ENCODE data around the gene TBL1Y.

The TBL1Y gene

GRCh38 chrY:7094365-7094764, 183.9 kb downstream of the TBL1Y start:
- no peak for DNase-seq

DNA sequence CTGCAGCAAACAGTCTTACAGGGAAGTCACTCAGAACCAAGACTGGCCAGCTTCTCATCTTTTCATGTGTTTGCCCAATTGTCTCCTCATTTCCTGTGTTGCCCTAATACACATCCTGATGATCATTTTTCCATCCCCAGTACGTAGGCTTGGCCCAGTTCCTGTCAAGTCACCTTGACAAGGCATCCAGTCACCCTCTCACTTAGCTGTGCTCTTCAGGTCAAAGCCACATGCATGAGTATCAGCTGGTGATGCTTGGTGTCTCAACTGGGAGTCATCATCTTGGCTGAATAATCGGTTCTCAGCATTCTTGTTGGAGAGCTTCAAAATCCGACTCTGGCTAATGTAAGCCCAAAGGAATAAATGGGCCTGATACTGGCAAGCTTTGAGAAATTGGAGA, 186.5 kb downstream of the TBL1Y start:
- no peak for DNase-seq

DNA sequence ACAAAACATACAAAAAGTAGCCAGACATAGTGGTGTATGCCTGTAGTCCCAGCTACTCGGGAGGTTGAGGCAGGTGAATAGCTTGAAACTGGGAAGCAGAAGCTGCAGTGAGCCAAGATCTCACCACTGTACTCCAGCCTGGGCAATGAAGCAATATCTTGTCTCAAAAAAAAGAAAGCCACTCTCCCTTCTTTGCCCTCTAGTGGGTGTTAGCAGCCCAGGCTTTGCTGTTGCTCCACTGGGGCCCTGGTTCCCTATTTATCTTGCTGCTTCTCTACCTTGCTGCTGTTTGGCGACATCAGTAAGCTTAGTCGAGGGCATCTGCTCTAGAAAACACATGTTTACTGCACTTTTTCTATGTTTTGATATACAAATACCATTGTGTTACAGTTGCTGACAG, 189.2 kb downstream of the TBL1Y start:
- no peak for DNase-seq

GRCh38 chrY:7102680-7103079, 192.2 kb downstream of the TBL1Y start:
- no peak for DNase-seq

- DNase-seq: no peak
These were observed 196.7 kb downstream of the TBL1Y start for GRCh38 chrY:7107179-7107578.

GRCh38 chrY:7110086-7110485, 199.6 kb downstream of the TBL1Y start:
- DNase-seq: no peak

GRCh38 chrY:7115871-7116270, 205.4 kb downstream of the TBL1Y start:
- no peak for DNase-seq

DNA sequence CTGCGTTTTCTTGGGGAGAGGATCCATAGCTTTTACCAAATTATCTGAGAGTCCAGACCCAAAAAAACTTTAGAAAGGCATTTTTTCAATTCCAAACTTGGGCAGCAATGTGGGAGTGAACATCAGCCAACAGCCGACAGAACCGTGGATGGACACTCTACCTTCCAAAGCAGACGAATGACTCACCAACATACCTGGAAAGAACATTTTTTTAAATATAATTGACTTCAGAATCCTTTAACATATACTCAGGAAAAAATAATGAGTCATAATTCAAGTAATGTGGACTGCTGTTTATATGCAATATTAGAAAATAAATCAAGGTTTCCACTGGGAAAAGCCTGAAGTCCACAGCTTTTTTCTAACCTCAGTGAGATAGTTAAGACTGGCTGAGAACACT, 211.7 kb downstream of the TBL1Y start:
- no peak for DNase-seq

GRCh38 chrY:7125136-7126056, 214.9 kb downstream of the TBL1Y start:
- no peak for DNase-seq

DNA sequence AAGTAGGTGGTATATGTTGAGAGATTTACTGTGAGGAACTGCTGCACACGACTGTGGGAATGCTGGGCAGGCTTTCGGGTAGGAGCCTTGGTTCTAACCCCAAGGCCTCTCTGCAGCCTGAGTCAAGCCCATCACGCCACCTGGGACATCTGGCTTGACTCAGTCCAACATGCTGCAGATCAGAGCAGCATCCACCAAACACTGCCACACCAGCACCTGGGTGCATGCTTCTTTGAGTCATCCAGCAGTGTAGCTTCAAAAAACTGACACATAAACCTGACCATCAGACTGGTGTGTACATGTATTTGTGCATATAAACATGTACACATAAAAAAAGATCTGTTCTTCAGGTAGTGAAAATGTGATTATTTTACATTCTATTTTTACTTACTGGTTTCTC, 217.7 kb downstream of the TBL1Y start:
- DNase-seq: no peak

Measured in NCI-H774 (cell line).